ENCODE data around the gene FGL2. TPM values are rescaled to one million over a fixed set of nuclear protein-coding genes. Genes with fewer than 3 reads are reported as not detected.
"Not testable (repeated sequence)": the region's sequence is repeated elsewhere in the genome, so short reads cannot be mapped to it uniquely, and the experiment has no call there.

The FGL2 gene
- polyA plus RNA-seq, 2 donors: 3.4 to 4.5 TPM

DNA sequence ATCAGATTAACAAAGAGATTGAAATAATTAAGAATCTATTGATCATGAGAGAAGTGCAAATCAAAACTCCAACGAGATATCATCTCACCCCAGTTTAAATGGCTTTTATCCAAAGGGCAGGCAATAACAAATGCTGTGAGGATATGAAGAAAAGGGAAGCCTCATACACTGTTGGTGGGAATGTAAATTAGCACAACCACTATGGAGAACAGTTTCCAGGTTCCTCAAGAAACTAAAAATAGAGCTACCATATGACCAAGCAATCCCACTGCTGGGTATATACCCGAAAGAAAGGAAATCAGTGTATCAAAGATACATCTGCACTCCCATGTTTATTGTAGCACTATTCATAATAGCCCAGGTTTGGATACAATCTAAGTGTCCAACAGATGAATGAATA, 13.8 kb downstream of the FGL2 start:
- 83 to 87% methylated on average over 2 of the region's 2 CpGs for WGBS, 2 donors
- H3K9me3 ChIP-seq (ENCODE audit: control insufficient read depth in 2 of 2, insufficient read depth in 1 of 2, low read depth in 1 of 2, low read length in 1 of 2): no peaks in the 10 kb centered on the region
- no peaks in the 10 kb centered on the region for H3K27me3 ChIP-seq (ENCODE audit: control insufficient read depth in 1 of 2, insufficient read depth in 2 of 2, low read length in 2 of 2)
- H3K36me3 ChIP-seq (ENCODE audit: control insufficient read depth in 2 of 2, insufficient read depth in 2 of 2, low read length in 1 of 2): no peaks in the 10 kb centered on the region
- H3K4me1 ChIP-seq (ENCODE audit: control insufficient read depth in 2 of 2, insufficient read depth in 2 of 2, low read length in 1 of 2): no peaks in the 10 kb centered on the region
- H3K4me3 ChIP-seq (ENCODE audit: low read depth in 1 of 2, low read length in 2 of 2): no peak overlapping the region
- H3K27ac ChIP-seq (ENCODE audit: low read depth in 2 of 2, low read length in 1 of 2): no peak overlapping the region

DNA sequence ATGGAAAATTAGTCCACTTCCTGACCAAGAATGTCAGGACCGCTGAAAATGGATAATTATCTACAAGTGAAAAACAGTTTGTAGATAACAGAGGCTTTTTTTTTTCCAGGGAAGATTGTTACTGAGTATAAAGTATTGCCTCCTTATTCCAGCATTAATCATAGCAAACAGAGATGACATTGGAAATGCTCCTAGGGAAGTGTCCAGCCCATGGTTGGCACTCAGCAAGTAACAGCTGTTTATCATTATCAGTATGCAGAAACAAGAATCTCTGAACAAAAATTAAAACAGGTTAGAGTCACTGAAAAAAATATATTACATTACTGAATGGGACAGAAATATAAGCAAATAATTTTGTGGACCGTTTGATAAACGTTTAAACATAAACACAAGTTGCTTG, 14.6 kb downstream of the FGL2 start:
- H3K36me3 ChIP-seq (ENCODE audit: control insufficient read depth in 2 of 2, insufficient read depth in 2 of 2, low read length in 1 of 2): no peaks in the 10 kb centered on the region
- H3K27me3 ChIP-seq (ENCODE audit: control insufficient read depth in 1 of 2, insufficient read depth in 2 of 2, low read length in 2 of 2): no peaks in the 10 kb centered on the region
- H3K27ac ChIP-seq (ENCODE audit: low read depth in 2 of 2, low read length in 1 of 2): no peak overlapping the region
- no peaks in the 10 kb centered on the region for H3K9me3 ChIP-seq (ENCODE audit: control insufficient read depth in 2 of 2, insufficient read depth in 1 of 2, low read depth in 1 of 2, low read length in 1 of 2)
- no peaks in the 10 kb centered on the region for H3K4me1 ChIP-seq (ENCODE audit: control insufficient read depth in 2 of 2, insufficient read depth in 2 of 2, low read length in 1 of 2)
- H3K4me3 ChIP-seq (ENCODE audit: low read depth in 1 of 2, low read length in 2 of 2): no peak overlapping the region
- WGBS, 2 donors: 55 to 63% methylated on average over 3 of the region's 3 CpGs

DNA sequence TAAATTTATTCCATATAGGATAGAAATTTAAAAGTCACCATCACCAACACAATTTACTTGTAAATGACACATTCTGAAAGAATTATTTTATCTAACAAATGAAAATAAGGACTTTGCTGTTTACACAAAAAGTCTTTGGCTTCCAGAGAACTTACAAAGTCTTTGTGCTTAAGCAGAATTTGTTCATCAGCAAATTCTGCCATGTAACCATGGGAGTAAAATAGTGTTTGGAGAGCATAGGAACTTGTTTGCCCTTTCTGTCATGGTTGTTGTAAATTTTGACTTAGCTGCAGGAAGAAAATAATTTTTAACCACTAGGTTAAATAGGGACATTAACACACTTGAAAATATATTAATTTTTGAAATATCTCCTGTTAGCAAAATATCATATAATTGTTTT, 15.2 kb downstream of the FGL2 start:
- Histone ChIP-seq H3K4me3 (ENCODE audit: low read depth in 1 of 2, low read length in 2 of 2) (no peak overlapping the region), H3K9me3 (ENCODE audit: control insufficient read depth in 2 of 2, insufficient read depth in 1 of 2, low read depth in 1 of 2, low read length in 1 of 2) (no peaks in the 10 kb centered on the region), H3K27ac (ENCODE audit: low read depth in 2 of 2, low read length in 1 of 2) (no peak overlapping the region), H3K27me3 (ENCODE audit: control insufficient read depth in 1 of 2, insufficient read depth in 2 of 2, low read length in 2 of 2) (no peaks in the 10 kb centered on the region), H3K4me1 (ENCODE audit: control insufficient read depth in 2 of 2, insufficient read depth in 2 of 2, low read length in 1 of 2) (no peaks in the 10 kb centered on the region), H3K36me3 (ENCODE audit: control insufficient read depth in 2 of 2, insufficient read depth in 2 of 2, low read length in 1 of 2) (no peaks in the 10 kb centered on the region)

DNA sequence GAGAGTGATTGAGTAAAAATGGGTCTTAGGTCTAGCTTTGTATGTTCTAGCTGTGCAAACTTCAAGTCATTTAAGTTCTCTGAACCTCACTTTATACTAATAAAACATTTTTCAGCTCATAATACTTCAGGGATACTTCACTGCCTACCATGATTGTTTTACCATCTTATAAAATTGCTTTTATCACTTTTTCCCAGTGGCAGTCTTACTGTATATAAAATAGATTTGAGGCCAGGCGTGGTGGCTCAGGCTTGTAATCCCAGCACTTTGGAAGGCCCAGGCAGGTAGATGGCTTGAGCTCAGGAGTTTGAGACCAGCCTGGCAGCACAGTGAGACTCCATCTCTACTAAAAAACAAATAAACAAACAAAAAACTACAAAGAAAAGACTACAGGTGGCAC, 17.4 kb downstream of the FGL2 start:
- 98 to 100% methylated on average over 1 of the region's 1 CpG for WGBS, 2 donors
- H3K9me3 ChIP-seq (ENCODE audit: control insufficient read depth in 2 of 2, insufficient read depth in 1 of 2, low read depth in 1 of 2, low read length in 1 of 2): no peaks in the 10 kb centered on the region
- no peaks in the 10 kb centered on the region for H3K36me3 ChIP-seq (ENCODE audit: control insufficient read depth in 2 of 2, insufficient read depth in 2 of 2, low read length in 1 of 2)
- H3K27me3 ChIP-seq (ENCODE audit: control insufficient read depth in 1 of 2, insufficient read depth in 2 of 2, low read length in 2 of 2): no peaks in the 10 kb centered on the region
- no peaks in the 10 kb centered on the region for H3K4me1 ChIP-seq (ENCODE audit: control insufficient read depth in 2 of 2, insufficient read depth in 2 of 2, low read length in 1 of 2)
- no peak overlapping the region for H3K4me3 ChIP-seq (ENCODE audit: low read depth in 1 of 2, low read length in 2 of 2)
- H3K27ac ChIP-seq (ENCODE audit: low read depth in 2 of 2, low read length in 1 of 2): no peak overlapping the region

DNA sequence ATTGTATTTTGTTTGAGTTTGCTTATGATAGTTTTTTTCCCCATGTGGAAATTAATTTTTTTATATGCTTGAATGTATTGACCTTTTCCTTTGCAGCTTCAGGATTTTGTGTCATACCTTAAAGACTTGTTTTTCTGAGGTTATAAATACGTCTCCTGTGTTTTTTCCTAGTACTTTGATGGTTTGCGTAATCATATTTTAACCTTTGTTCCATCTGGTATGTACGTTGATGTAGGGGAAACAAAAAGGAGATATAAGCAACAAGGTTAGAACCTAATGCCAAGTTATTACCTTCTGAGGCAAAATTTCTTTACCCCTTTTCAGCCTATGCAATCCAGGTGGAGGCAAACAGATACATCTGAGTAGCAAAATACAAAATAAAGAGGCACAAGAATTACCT, 17.9 kb downstream of the FGL2 start:
- Histone ChIP-seq H3K36me3 (ENCODE audit: control insufficient read depth in 2 of 2, insufficient read depth in 2 of 2, low read length in 1 of 2) (no peaks in the 10 kb centered on the region), H3K4me1 (ENCODE audit: control insufficient read depth in 2 of 2, insufficient read depth in 2 of 2, low read length in 1 of 2) (no peaks in the 10 kb centered on the region), H3K4me3 (ENCODE audit: low read depth in 1 of 2, low read length in 2 of 2) (no peak overlapping the region), H3K9me3 (ENCODE audit: control insufficient read depth in 2 of 2, insufficient read depth in 1 of 2, low read depth in 1 of 2, low read length in 1 of 2) (no peaks in the 10 kb centered on the region), H3K27me3 (ENCODE audit: control insufficient read depth in 1 of 2, insufficient read depth in 2 of 2, low read length in 2 of 2) (no peaks in the 10 kb centered on the region), H3K27ac (ENCODE audit: low read depth in 2 of 2, low read length in 1 of 2) (no peak overlapping the region)
- 80 to 89% methylated on average over 3 of the region's 3 CpGs for WGBS, 2 donors

DNA sequence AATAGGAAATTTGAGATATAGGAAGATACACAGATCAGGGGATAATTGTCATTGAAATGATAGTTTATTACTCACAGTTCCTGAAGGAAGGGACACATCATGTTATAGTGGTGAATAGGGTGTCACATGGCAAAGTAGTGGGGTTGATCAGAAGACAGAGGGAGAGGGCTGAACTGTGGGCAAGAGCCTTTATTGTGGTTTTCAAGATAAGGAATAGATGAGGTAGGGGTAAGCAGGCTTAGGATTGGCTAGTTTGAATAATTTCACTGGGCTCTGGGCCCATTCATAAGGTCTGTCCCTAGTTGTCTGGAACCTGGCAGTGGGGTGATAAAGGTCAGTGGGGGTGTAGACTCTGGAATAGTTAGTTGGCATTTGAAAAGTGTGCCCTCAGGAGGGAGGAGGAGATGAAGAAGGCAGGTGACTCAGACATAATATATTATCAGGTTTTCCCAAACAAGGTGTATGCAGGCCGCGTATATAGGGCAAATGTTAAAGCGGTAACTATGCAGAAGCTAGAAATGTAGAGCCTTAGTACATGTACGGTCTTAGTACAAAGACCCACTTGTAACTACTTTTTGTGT, 18.5 kb downstream of the FGL2 start:
- Histone ChIP-seq H3K36me3 (ENCODE audit: control insufficient read depth in 2 of 2, insufficient read depth in 2 of 2, low read length in 1 of 2) (no peaks in the 10 kb centered on the region), H3K4me3 (ENCODE audit: low read depth in 1 of 2, low read length in 2 of 2) (no peak overlapping the region), H3K9me3 (ENCODE audit: control insufficient read depth in 2 of 2, insufficient read depth in 1 of 2, low read depth in 1 of 2, low read length in 1 of 2) (no peaks in the 10 kb centered on the region), H3K27ac (ENCODE audit: low read depth in 2 of 2, low read length in 1 of 2) (no peak overlapping the region), H3K4me1 (ENCODE audit: control insufficient read depth in 2 of 2, insufficient read depth in 2 of 2, low read length in 1 of 2) (no peaks in the 10 kb centered on the region), H3K27me3 (ENCODE audit: control insufficient read depth in 1 of 2, insufficient read depth in 2 of 2, low read length in 2 of 2) (no peaks in the 10 kb centered on the region)
- WGBS, 2 donors: 91 to 93% methylated on average over 4 of the region's 4 CpGs

DNA sequence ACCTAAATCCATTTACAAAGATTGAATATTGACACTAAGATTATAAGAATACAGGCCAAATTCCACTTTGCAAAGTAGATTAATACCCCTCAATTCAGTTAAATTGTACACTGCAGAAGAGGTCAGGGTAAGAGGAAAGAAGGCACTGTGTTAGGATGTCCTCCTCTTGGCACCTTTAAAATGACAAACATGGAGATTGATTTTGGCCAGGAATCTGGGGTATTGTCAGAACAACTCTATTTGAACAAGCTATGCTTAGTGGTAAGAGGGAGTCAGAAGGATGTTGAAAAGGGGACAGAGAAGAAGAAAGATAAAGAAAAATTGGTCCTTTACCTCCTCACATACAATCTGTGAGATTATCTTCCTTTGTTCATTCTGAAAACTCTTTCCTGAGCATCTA, 21.6 kb downstream of the FGL2 start:
- not testable (repeated sequence) for H3K27ac ChIP-seq (ENCODE audit: low read depth in 2 of 2, low read length in 1 of 2); H3K4me3 ChIP-seq (ENCODE audit: low read depth in 1 of 2, low read length in 2 of 2); H3K36me3 ChIP-seq (ENCODE audit: control insufficient read depth in 2 of 2, insufficient read depth in 2 of 2, low read length in 1 of 2); H3K27me3 ChIP-seq (ENCODE audit: control insufficient read depth in 1 of 2, insufficient read depth in 2 of 2, low read length in 2 of 2); H3K4me1 ChIP-seq (ENCODE audit: control insufficient read depth in 2 of 2, insufficient read depth in 2 of 2, low read length in 1 of 2); H3K9me3 ChIP-seq (ENCODE audit: control insufficient read depth in 2 of 2, insufficient read depth in 1 of 2, low read depth in 1 of 2, low read length in 1 of 2)

DNA sequence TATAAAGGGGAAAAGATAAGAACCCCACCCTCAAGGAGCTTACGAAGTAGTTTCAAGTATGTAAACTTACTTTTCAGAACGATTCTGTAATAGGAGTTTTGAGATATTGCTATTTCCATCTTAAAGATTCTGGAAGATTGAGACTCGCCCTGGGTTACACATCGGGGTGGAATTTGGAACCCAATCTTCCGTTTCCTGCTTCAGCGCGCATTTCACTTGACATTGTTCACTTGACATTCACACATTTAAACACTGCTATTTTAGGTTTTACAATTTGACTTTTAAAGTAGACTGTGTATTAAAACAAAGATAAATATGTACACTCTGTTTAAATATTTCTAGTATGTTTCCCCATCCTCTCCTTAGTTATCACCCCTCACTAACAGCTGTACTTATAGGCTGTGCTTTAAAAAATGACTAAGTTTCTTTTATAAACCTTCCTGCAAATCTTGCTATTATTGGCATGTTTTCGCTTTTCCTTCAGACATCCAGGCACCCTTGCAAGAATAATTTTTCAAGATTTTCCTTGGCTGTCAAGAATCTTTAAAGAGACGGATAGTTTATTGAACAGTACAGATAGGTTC, 22.2 kb downstream of the FGL2 start:
- not testable (repeated sequence) for H3K4me1 ChIP-seq (ENCODE audit: control insufficient read depth in 2 of 2, insufficient read depth in 2 of 2, low read length in 1 of 2); H3K27me3 ChIP-seq (ENCODE audit: control insufficient read depth in 1 of 2, insufficient read depth in 2 of 2, low read length in 2 of 2); H3K4me3 ChIP-seq (ENCODE audit: low read depth in 1 of 2, low read length in 2 of 2); H3K9me3 ChIP-seq (ENCODE audit: control insufficient read depth in 2 of 2, insufficient read depth in 1 of 2, low read depth in 1 of 2, low read length in 1 of 2); H3K36me3 ChIP-seq (ENCODE audit: control insufficient read depth in 2 of 2, insufficient read depth in 2 of 2, low read length in 1 of 2); H3K27ac ChIP-seq (ENCODE audit: low read depth in 2 of 2, low read length in 1 of 2)
- 66 to 76% methylated on average over 9 of the region's 9 CpGs for WGBS, 2 donors

DNA sequence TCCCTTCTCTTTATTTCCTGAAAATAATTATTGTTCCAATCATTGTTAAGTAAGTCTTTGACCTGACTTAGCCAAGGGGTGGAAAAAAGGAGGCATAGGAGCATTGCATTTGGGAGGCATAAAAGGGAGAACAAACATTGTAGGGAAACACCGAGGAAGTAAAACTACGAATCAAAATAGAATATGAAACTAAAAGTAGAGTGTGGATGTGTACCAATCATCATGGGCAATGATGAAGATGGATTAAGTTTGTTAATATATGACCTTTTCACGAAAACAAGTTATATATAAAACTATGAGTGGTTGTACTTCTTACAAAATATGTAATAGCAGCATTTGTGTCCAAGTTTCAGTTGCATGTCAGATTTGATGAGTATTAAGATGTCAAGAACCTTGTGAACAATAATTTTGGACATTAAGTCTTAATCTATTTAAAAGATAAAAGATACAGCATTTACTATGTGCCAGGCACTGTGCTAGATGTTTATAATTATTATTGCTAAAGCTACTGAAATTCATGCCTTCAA, 24.3 kb downstream of the FGL2 start:
- not testable (repeated sequence) for H3K4me3 ChIP-seq (ENCODE audit: low read depth in 1 of 2, low read length in 2 of 2); H3K4me1 ChIP-seq (ENCODE audit: control insufficient read depth in 2 of 2, insufficient read depth in 2 of 2, low read length in 1 of 2); H3K27me3 ChIP-seq (ENCODE audit: control insufficient read depth in 1 of 2, insufficient read depth in 2 of 2, low read length in 2 of 2); H3K27ac ChIP-seq (ENCODE audit: low read depth in 2 of 2, low read length in 1 of 2); H3K9me3 ChIP-seq (ENCODE audit: control insufficient read depth in 2 of 2, insufficient read depth in 1 of 2, low read depth in 1 of 2, low read length in 1 of 2); H3K36me3 ChIP-seq (ENCODE audit: control insufficient read depth in 2 of 2, insufficient read depth in 2 of 2, low read length in 1 of 2)
- WGBS, 2 donors: 68 to 70% methylated on average over 1 of the region's 3 CpGs

DNA sequence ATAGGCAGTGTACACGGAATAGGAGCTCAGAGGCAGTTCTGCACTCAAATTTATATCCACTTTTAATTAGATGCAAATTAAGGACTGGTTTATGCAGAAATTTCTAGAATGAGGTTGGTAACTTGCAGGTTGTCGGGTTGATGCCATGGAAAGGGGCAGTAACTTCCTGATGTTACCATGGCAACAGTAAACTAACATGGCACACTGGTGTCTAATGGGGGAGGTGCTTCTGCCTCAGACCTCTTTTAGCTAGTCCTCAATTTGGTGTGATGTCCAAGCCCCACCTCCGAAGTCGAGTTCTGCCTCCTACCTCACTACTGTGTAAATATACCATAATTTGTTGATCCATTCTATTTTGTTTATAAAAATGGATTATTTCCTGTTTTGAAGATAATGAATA, 25.2 kb downstream of the FGL2 start:
- not testable (repeated sequence) for H3K4me1 ChIP-seq (ENCODE audit: control insufficient read depth in 2 of 2, insufficient read depth in 2 of 2, low read length in 1 of 2); H3K4me3 ChIP-seq (ENCODE audit: low read depth in 1 of 2, low read length in 2 of 2); H3K27me3 ChIP-seq (ENCODE audit: control insufficient read depth in 1 of 2, insufficient read depth in 2 of 2, low read length in 2 of 2); H3K9me3 ChIP-seq (ENCODE audit: control insufficient read depth in 2 of 2, insufficient read depth in 1 of 2, low read depth in 1 of 2, low read length in 1 of 2); H3K36me3 ChIP-seq (ENCODE audit: control insufficient read depth in 2 of 2, insufficient read depth in 2 of 2, low read length in 1 of 2); H3K27ac ChIP-seq (ENCODE audit: low read depth in 2 of 2, low read length in 1 of 2)
- 81 to 92% methylated on average over 3 of the region's 4 CpGs for WGBS, 2 donors

Data from esophagus (tissue), 2 donors.